ENCODE results near the gene STOM.
A peak's percentile ranks its signal among the peaks of the same experiment; 100 is the strongest.

STOM gene

DNA sequence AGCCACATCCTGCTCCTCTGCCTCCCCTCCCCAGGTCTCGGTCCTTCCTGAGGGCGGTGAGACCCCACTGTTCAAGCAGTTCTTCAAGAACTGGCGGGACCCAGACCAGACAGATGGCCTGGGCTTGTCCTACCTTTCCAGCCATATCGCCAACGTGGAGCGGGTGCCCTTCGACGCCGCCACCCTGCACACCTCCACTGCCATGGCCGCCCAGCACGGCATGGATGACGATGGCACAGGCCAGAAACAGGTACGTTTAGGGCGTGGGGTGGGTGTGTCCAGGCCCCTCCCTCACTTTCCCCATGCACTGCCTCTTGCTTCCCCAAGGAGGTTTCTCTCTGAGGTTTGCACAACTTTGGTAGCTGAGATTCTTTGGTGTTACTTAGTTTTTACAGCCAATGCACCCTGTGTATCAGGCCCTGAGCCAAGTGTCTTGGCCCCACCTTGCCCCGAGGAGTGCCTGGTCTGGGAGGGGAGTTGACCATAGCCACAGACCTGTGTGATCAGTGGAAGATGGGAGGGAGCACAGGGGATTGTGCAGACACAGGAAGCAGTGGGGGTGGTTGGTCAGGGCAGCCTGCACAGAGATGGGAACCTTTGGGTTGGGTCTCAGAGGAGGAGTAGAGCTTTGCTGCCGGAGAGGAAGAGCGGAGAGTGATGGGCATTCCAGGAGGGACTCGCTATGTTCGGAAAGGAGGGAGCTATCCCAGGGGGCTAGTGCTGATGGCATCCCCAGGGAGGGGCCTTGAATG, 51.2 kb downstream of the STOM start:
- DNase-seq = no peak

DNA sequence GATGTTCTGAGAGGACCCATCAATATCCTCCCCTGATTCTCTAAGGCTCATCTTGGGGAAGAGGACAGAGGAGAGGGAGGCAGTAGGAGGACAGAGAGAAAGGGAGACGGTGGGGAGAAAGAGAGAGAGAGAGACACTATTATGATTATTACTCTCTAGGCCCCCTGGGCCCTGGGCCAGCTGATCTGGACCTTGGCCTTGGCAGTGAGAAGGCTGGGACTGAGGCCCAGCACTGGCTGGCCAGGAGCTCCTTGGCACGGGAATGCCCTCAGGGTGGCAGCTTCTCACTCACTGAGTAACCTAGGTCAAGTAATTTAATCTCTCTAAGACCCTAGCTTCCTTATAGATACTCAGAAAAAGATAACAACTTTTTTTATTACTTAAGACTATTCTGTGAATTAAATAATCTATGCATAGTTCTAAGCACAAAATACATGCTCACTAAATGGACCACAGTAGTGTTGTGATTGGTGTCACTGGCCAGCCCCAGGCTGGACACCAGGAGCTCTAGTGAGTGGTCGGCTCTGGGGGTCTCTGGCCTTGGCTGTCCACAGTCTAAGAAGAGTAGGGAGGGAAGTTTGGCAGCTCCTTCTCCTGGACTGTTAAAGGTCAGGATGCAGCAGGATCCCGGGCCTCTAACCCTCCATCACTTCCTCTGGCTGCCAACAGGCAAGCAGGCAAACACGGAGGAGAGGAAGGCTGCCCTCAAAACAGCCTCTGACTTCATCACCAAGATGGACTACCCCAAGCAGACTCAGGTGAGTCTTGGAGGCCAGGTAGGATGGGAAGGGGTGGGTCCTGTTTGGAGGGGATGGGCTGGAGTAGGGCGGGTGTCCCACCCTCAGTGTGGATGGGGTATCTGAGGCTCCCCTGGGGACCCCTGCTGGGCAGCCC, 52.1 kb downstream of the STOM start:
- no peak for DNase-seq

DNA sequence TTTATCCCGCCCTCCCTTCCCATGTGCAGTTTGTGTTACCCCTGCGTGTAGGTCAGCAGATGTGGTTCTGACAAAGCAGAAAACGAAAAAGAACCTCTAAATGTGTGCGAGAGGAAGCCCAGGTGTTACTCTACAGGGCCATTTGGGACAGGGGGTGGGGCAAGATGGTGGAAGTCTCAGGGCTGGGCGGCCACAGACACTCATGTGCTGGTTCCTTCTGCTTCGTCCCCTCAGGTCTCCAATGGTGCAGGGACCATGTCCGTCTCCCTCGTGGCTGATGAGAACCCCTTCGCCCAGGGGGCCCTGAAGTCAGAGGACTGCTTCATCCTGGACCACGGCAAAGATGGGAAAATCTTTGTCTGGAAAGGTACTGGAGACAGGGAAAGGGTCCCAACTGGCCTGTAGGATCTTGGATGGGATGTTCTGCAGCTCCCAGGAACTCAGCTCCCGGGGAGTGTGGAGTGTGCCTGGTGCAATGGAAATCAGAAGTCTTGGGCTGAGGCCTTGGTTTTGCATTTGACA, 53.1 kb downstream of the STOM start:
- no peak for DNase-seq

DNA sequence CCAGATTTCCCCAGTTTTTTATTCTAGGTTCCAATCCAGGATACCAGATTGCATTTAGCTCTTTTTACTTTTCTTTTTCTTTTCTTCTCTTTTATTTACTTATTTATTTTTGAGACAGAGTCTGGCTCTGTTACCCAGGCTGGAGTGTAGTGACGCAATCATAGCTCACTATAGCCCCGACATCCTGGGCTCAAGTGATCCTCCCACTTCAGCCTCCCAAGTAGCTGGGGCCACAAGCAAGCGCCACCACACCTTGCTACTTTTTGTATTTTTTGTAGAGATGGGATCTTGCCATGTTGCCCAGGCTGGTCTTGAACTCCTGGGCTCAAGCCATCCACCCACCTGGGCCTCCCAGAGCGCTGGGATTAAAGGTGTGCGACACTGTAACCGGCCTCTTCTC, 53.7 kb downstream of the STOM start:
- no peak for DNase-seq

DNA sequence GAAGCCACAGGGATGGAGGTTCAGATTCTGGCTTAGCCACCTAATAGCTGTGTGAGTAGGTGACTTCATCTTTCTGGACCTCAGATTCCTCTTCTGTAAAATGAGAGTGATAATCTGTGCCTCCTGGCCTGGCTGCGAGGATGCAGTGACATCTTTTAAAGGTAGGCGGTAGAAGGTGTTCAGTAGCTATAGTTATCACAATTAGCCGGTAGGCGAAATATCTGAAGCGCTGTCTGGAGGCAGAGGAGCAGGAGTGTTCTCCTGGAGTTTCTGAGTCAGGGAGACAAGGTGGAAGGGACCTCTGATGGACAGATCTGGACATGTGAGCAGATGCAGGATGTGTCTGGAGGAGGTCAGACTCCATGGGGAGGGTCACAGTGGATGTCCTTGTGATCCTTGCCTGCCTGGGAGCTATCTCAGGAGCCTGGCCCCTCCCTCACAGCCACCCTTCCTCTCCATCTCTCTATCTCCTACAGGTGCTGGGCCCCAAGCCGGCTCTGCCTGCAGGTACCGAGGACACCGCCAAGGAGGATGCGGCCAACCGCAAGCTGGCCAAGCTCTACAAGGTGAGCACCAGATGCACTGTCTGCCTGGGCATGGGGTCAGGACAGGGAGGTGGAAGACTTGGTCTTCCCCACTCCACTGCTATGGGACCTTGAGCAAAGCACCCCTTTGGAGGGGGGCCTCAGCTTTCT, 56.4 kb downstream of the STOM start:
- DNase-seq = peak; percentile 9

DNA sequence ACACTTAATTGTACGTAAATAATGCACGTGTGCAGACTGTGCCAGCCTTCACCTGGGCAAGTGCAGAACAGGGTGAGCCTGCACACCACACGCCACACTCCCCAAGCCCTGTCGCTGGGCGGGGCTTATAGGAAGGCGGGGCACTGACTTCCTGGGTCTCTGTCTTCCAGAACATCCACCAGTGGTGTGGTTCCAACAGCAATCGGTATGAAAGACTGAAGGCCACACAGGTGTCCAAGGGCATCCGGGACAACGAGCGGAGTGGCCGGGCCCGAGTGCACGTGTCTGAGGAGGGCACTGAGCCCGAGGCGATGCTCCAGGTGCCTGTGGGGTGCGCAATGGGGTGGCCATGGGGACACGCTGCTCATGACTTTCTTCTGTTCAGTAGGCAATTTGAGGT, 57.9 kb downstream of the STOM start:
- no peak for DNase-seq

DNA sequence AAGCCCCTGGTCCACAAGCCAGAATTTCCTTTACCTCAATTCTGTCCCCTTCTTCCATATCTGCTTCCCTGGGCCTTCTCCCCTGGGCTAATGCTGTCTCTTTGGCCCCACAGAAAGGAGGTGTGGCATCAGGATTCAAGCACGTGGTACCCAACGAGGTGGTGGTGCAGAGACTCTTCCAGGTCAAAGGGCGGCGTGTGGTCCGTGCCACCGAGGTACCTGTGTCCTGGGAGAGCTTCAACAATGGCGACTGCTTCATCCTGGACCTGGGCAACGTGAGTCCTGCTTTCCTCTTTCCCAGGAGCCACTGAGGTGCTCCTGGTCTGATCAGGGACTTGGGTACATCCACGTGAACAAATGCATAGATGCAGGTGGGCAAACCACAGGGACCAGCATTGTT, 59.5 kb downstream of the STOM start:
- DNase-seq = peak; percentile 11

DNA sequence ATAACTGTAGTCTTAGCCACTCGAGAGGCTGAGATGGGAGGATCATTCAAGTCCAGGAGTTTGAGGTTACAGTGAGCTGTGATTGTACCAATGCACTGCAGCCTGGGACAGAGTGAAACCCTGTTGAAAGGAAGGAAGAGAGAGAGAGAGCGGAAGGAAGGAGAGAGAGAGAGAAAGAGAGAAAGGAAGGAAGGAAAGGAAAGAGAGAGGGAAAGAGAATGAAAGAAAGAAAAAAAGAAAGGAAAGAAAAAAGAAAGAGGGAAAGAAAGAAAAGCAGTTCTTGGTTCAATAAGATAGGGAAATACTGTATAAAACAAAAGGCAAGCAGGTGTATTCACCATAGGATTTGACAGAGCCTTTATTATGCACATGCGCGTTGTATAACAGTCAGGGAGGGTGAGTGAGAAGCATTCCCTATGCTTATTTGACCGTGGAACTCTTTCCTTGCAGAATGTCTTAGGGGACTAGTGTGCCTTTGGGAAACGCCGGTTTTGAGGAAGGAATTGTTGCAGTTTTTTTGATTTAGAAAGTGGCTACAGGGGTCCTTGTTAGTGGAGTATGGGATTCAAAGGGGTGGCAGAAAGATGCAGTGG, 60.1 kb downstream of the STOM start:
- no peak for DNase-seq

DNA sequence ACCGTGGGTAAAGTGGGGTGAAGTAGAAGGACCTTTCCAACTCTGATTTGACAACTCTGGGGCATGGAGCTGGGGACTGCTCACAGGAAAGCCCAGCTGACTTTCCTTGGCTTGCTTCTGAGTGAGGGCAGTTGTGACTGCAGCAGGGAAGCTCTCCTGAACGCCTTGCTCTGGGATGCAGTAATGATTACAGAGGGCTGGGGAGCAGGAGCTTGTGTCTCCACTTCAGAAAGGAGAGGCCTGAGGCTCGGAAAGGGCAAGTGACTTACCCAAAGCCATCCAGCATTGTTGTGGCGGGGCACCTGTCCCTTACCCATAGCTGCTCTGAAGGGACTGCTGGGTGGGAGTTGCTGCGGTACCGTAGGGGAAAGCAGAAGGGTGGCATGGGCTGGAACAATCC, 60.9 kb downstream of the STOM start:
- no peak for DNase-seq

DNA sequence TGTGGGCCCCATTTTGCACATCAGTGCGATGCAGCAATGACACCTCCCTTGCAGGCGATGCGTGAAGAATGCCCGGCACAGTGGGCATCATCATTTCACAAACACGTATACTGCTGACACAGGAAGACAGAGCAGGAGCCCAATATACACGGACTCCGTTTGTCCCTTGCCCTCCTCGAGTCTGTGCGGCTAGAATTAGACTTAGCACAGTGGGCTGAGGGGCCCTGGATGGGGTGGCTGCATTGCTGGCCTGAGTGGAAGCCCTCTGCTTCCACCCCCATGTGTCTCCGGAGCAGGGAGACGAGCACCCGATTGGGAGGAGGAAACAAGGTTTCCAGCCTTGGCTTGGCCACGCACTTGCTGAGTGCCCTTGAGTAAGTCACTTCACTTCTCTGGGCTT, 61.3 kb downstream of the STOM start:
- DNase-seq = no peak

DNA sequence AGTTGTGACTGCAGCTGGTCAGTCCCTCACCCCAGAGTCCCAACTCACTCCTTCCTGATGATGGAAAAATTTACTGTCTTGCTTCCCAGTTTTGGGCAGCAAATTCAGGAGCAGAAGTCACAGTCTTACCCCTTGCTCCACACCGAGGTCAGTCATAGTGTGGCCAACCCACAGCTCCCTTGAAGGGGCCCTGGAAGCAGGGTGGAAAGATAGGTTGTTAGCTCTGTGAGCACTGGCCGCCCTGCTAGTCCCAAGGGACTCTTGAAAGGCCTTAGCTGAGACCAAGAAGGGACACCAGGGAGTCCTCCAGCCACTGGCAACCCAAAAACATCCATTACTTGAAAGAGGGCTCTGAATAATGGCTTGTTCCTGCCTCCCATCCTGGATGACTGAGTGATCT, 62.1 kb downstream of the STOM start:
- DNase-seq = no peak

DNA sequence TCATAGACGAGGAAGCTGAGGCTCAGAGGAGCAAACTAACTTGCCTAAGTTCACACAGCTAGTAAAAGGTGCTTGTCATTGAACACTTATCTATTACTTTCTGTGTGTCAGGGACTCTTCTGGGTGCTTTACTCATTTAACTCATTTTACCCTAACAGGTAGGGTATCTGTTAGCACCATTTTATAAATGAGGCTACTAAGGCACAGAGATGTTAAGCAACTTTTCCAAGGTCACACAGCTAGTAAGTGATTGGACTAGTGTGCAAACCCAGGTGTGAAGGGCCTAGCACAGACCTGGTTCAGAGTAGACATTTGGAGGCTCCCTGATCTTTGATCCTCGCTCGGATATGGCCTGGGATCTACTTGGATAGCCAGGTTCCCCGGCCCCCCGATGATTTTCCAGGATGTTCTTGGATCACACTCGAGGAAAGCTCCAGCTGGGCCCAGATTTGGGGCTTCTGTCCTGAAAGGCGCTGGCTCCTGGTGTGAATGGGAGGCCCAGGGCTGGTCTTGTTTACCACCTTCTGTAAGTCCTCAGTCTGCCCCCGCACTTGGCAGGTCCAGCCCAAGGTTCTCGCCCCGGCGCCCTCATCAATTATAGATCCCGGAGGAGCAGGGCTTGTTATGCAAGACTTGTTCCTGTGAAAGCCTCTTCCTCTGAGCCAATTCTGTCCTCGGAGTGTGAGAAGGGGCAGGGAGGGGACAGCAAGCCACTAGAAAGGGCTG, 64.6 kb downstream of the STOM start:
- DNase-seq = peak; percentile 70

DNA sequence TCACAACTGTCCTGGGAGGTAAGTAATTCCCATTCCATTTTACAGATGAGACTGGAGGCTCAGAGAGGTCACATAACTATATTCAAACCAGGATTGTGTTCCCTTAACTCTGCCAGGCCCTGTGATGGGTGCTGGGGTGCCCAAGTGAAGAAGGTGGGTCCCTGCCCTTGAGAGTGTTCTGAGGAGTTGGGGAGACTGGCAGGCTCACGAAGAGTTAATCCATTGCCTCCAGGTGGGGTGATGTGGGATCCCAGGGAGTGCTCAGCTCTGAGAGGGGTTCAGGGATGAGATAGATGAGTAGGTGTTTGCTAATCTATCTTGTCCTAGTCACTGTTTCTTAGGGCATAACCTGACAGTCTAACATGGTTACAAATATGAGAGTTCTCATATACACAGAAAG, 65.3 kb downstream of the STOM start:
- DNase-seq = peak; percentile 6

DNA sequence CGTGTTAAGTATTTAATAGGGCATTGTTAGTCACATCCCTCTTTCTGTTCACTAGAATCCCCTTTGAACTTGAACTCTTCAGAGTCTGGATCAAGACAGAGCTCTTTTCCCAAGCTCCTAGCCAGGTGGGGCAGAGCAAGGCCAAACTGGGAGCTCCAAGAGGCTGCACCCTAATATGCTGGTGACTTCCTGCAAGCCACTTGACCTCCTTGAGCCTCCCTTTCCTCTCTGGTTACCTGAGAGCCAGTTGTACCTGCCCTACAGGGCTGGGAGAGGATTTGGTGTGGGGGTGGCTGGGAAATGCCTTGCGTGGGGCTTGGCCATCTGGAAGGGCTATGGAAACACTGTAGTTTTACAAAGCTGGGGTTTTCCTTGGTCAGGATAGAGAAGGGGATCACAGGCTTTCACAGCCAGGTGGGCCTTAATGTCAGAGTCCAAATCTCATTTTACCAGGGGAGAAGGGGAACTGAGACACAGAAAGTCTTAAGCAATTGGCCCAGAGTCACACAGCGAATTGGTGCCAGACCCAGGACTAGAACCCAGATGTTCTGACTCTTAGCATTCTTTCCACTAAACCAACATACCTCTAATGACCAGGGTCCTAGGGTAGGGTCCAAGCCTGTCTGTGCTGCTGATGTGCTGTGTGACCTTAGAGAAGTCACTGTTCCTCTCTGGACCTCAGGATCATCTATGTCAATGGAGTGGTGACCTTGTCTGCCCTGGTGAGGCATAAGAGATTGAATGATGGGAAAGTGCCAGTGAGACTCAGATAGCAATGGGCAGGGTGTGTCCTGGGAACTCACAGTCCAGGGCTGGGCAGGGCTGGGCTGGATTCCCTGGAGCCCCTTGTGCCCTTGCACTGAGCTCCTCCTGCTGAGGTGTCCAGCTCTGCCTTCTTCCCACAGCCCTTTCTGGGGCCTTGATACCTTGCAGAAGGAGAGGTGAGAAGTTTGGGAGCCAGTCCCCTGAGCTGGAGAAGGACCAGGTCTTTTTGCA, 66.3 kb downstream of the STOM start:
- DNase-seq = peak; percentile 8

DNA sequence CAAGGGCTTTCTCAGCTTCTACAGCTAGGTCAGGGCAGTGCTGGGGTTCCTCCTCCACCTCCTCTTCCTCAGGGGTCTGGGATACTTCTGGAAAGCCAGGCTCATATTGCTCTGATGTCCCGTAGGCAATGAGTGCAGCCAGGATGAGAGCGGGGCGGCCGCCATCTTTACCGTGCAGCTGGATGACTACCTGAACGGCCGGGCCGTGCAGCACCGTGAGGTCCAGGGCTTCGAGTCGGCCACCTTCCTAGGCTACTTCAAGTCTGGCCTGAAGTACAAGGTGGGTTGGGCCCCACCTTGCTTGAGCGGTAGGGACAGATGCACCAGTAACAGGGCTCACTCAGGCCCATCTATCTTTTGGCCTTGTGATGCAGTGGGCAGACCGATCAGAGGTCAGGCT, 67.3 kb downstream of the STOM start:
- DNase-seq = peak; percentile 9

DNA sequence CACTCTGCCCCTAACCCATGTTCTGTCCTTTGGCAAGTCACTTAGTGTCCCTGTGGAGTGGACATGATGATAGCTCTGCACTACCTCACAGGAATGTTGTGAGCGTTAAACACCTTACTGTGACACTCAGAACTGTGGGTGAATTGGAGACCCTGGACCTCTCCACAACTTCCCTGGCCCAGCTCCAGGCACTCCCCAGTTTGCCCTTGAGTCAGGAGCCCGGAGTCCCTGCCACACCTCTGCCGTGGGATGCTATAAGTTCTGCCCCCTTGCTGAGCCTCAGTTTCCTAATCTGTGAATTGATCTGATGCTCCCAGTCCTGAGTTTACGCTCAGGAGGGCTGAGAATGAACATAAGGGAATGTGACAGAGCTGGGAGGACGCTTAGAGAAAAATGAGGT, 67.7 kb downstream of the STOM start:
- DNase-seq = peak; percentile 9

DNA sequence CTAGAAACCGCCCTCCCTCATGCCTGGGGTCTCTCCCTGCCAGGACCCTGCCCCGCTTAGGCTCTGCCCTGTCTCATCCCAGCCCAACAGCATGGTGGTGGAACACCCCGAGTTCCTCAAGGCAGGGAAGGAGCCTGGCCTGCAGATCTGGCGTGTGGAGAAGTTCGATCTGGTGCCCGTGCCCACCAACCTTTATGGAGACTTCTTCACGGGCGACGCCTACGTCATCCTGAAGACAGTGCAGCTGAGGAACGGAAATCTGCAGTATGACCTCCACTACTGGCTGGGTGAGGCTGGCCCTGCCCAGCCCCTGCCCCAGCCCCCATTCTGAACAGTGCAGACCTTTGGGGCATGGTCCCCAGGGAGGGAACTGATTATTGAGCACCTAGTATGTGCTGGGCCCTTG, 68.2 kb downstream of the STOM start:
- DNase-seq = peak; percentile 18

DNA sequence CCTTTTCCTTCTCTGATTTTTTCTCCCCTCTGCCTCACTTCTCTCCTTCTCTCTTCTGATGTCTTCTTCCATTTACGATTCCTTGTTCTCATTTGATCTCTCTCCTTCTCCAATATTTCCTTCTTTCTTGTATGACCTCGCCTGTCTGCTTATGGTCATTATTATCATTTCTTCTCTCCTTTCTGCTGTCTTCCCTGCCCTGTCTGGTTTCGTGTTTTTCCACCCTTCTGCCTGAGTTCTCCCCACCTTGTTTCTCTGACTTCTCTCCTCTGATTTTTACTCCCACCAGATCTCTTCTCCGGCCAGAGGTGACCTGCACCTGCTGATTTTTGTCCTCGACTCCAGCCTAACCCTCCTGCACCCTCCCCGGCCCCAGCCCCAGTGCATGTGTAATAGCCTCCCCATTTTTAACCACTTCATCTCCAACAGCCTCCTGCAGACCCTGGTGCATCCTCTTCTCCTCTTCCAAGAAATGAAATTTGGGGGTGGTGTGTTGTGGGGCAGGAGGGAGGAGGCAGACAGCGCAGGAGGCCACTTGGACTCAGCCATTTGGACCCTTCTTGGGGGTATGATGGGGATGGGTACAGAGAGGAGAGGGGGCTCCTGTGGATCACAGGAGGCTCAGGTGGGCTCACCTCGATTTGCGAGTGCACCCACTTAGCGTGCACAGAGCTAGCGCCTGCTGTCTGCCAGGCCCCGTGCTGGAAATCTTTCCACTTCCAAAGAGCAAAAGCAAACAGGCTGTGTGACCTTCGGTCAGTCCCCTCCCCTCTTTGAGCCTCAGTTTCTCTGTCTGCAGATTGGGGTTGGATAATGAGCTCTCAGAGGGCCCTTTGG, 69.5 kb downstream of the STOM start:
- DNase-seq = peak; percentile 6

DNA sequence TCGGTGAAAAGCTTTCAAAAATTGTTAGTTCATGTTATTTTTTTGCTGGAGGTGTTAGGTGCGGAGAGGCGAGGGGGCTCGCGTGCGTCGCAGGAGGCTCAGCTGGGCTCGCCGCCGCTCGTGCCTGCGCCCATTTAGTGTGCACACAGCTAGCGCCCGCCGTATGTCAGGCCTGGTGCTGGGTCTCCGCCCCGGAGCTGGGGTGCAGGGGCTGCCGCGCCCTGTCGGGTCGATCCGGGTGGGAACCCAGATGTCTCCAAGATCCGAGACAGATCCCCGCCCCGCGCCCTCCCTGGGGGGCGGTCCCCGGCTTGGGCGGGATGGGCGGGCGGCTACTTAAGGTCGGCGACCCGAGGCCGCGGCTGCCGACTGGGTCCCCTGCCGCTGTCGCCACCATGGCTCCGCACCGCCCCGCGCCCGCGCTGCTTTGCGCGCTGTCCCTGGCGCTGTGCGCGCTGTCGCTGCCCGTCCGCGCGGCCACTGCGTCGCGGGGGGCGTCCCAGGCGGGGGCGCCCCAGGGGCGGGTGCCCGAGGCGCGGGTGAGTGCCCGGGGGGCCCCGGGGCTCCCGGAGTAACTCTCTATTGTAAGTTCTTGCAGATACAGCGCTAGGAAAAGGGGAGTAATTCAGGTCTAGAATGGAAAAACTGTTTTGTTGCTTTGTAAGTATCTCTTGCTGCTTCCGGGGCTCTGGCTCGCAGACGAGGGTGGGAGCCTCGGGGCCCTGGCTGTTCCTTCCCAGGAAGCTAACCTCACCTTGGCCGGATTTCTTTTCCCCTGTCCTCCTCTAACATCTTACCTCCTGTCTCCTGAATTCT, 70.4 kb downstream of the STOM start:
- DNase-seq = peak; percentile 76

All from right hindlimb (tissue), 1 donor.